NCI-H526 treated with DMSO at 0.1 percent for 48 hours (cell line): Measurements from ENCODE around the gene MEAF6.

ENCODE experiments used
- DNase-seq: peaks from one replicate; lab custom pipeline; 2025; lab: John Stamatoyannopoulos, UW

The MEAF6 gene

GRCh38 chr1:37485902-37486679, 28.5 kb downstream of the MEAF6 start:
- no peak for DNase-seq

- DNase-seq = no peak
These were observed 30.1 kb downstream of the MEAF6 start for GRCh38 chr1:37484325-37485051.

GRCh38 chr1:37483785-37484184, 30.8 kb downstream of the MEAF6 start:
- no peak for DNase-seq

- no peak for DNase-seq
These were observed 31.5 kb downstream of the MEAF6 start for GRCh38 chr1:37482796-37483744.

- DNase-seq = no peak
These were observed 32.4 kb downstream of the MEAF6 start for GRCh38 chr1:37482004-37482785.

DNA sequence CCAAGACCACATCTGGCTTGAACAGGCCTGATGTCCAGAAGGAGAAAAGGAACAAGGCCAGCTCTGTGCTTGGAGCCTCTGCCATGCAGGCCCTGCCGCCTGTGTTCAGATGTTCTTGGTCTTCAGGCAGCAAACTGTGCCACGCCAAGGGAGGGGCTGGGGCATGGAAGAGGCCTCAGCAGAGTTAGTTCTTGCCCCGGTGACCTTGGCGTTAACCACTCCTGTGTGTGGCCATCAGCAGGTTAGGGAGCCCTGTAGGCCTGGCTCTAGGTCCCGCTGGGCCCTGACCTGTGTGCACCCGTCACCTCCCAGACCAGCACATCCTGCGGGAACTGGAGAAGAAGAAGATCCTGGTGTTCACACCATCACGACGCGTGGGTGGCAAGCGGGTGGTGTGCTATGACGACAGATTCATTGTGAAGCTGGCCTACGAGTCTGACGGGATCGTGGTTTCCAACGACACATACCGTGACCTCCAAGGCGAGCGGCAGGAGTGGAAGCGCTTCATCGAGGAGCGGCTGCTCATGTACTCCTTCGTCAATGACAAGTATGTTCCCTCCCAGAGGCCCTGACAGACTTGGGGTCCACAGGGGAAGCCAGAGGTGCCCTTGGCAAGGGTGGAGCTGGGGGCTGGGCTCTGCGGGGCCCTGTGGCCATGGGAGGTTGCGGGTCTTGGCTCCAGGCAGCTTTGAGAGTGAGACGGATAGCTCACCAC, 33.1 kb downstream of the MEAF6 start:
- DNase-seq = no peak

- no peak for DNase-seq
These were observed 33.8 kb downstream of the MEAF6 start for GRCh38 chr1:37480581-37481288.

- no peak for DNase-seq
These were observed 34.5 kb downstream of the MEAF6 start for GRCh38 chr1:37480125-37480466.

- DNase-seq = no peak
These were observed 35.1 kb downstream of the MEAF6 start for GRCh38 chr1:37479255-37480124.

GRCh38 chr1:37478890-37479254, 35.7 kb downstream of the MEAF6 start:
- DNase-seq = no peak

DNA sequence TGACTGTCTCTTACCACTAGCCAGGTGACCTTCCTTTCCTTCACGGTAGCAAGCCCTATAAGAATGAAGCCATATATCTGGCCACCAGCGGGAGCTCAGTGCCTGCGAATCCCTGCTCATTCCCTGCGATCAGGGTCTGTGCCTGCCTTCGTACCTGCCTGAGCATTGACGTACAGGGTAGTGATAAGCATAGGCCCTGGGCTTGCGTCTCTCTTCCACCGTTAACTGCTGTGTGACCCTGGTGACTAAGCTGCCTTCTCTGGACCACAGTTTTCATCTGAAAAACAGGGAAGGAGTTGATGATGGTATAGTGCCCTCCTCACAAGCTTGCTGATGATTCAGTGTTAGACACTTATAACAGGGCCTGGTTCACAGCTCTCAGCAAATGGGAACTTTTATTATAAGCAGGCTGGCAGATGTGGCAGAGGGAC, 36.1 kb downstream of the MEAF6 start:
- DNase-seq = no peak

DNA sequence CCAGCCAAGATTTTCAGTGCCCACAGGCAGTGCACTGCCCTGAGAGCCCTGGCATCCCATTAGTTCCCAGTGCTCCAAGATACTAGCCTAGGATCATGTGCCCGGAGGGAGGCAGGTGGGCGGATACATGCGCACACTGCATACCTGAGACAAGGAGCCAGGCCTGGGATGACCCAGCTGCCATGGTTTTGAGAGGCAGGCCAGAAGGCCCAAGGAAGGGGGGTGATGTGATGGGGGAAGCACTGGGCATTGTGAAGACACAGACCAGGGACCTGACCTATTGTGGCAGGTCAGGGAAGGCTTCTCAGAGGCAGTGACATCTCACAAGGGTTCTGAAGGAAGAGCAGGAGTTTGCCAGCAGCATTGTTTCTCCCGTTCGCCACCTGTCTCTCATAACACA, 36.6 kb downstream of the MEAF6 start:
- DNase-seq = no peak

- peak; percentile 95 for DNase-seq
These were observed 37.2 kb downstream of the MEAF6 start for GRCh38 chr1:37477198-37477931.

DNA sequence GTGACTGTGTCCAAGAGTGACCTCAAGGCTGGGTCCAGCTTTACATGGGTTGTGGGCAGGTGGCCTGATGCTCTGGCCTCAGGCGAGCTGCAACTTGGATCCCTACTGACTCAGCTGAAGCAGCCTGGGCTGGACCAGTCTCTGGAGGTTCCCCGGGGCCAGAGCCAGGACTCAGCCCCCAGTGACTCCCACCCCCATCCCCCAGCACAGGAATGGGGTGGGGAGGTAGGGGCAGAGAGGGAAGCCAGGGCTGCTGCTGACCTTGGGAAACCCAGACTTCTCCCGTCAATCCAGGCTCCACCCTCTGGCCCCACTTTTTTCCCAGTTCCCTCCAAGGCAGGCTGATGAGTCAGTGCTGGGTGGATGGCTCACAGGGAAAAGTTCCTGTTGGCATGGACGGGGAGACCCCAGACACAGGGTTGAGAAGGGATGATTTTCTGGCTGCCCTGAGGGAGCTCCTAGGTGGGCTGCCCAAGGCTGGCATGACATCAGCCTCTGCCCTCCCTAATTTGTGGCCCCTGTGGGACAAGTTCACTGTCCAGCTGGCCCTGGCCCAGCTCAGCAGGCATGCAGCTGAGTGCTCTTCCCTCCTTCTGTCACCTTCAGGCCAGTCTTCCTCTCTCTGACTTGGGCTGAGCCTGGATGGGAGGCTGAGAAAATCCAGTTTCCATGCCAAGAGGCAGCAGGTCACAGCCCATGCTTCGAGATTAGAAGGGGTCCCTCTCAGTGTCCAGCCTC, 37.9 kb downstream of the MEAF6 start:
- DNase-seq = no peak

GRCh38 chr1:37476087-37476452, 38.5 kb downstream of the MEAF6 start:
- no peak for DNase-seq

- DNase-seq = no peak
These were observed 39.0 kb downstream of the MEAF6 start for GRCh38 chr1:37475380-37476086.

GRCh38 chr1:37474697-37475379, 39.7 kb downstream of the MEAF6 start:
- DNase-seq = no peak
